G401 (cell line): ENCODE measurements around the gene MUC12. TPM values are rescaled to one million over a fixed set of nuclear protein-coding genes. Genes with fewer than 3 reads are reported as not detected.

Experiments used
- DNase-seq: peaks from one replicate; pipeline ENCODE4 v3.0.0-alpha.2; 2015; ENCODE audit warnings: low spot score
- in situ Hi-C: cut with HindIII; loops from 2 replicates; pipeline ENCODE4 v1.10.0; 2016; ENCODE audit warnings: low sequenced_read_pairs, mixed read lengths
- total RNA-seq: library from RNA; depleted of rRNA; stranded (reverse); fragments of >200 nt; shearing (Covaris generic); gene quantifications from 2 replicates; pipeline ENCODE4 v1.2.3, GENCODE V29; 2014

MUC12 gene
- total RNA-seq, 1 experiment from 2014 or later: not detected

DNA sequence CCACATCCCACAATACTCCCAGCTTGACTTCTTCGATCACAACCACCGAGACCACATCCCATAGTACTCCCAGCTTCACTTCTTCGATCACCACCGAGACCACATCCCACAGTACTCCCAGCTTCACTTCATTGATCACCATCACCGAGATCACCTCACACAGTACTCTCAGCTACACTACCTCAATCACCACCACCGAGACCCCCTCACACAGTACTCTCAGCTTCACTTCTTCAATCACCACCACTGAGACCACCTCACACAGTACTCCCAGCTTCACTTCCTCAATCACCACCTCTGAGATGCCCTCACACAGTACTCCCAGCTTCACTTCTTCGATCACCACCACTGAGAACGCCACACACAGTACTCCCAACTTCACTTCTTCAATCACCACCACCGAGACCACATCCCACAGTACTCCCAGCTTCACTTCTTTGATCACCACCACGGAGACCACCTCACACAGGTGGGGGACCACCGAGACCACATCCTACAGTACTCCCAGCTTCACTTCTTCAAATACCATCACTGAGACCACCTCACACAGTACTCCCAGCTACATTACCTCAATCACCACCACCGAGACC lies 11.4 kb upstream of the MUC12 start:
- in situ Hi-C loops: no loop called here
- no peak for DNase-seq

GRCh38 chr7:100959894-100960293 lies 9.5 kb upstream of the MUC12 start:
- in situ Hi-C loops: no loop called here
- DNase-seq: no peak

DNA sequence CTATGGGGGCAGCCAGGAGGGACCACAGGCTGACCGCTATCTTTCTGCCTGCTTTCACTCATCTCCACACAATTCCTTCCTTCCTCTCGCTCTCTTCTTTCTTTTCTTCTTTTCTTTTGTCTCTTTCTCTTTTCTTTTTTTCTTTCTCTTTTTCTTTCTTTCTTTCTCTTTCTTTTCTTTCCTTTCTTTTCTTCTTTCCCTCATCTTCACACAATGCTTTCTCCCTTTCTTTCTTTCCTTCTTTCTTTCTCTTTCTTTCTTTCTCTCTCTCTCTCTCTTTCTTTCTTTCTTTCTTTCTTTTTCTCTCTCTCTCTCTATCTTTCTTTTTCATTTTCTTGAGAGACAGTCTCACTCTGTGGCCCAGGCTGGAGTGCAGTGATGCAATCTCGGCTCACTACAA lies 6.8 kb upstream of the MUC12 start:
- no peak for DNase-seq
- in situ Hi-C loops: no loop called here

- DNase-seq: no peak
- in situ Hi-C loops: no loop called here
Measured at GRCh38 chr7:100963386-100963785, 6.0 kb upstream of the MUC12 start.

DNA sequence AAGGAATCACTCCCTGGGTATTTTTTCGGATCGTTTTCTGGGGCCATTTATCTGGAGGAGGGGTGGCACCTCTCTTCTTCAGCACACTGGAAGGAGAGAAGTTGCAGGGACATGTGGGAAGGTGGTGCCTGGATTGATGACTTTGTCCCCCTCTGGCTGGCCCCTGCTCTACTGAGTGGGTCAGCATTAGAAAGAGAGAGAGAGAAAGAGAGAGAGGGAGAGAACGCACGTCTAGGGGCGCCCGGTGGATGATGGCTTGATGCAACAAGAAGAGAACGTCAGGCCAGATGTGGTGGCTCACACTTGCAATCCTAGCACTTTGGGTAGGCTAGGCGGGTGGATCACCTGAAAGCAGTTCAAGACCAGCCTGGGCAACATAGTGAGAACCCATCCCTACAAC lies 5.5 kb upstream of the MUC12 start:
- in situ Hi-C loops: no loop called here
- DNase-seq: no peak

GRCh38 chr7:100964630-100965029 lies 4.7 kb upstream of the MUC12 start:
- DNase-seq: no peak
- in situ Hi-C loops: no loop called here

DNA sequence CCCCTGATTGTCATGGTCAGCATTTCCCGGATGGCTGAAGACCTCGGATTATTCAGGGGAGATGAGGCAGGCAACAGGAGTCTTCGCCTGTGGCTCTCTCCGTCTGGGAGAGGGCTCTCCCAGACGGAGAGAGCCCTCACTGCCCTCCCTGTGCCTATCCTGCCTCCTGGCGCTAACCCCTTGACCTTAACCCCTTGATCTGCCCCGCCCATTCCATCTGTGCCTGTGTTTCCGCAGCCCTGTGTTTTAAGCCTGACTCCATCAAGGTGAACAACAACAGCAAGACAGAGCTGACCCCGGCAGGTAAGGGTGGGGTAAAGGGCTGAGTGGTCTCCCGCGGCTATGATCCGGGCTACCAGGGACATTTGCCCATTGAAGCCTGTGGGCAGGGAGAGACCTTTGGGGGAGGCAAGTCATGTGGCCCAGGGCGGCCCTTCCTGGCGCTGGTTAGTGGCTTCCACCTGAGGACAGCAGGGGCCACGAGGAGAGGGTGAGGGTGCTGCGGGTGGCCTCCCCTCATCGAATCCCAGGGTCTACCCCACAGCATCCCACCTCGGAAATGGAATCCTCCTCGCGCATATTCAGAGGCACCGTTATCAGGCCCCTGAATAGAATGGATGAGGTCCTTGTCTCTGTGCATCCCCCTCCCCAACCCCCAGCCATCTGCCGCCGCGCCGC lies 4.2 kb upstream of the MUC12 start:
- no peak for DNase-seq
- in situ Hi-C loops: no loop called here

DNA sequence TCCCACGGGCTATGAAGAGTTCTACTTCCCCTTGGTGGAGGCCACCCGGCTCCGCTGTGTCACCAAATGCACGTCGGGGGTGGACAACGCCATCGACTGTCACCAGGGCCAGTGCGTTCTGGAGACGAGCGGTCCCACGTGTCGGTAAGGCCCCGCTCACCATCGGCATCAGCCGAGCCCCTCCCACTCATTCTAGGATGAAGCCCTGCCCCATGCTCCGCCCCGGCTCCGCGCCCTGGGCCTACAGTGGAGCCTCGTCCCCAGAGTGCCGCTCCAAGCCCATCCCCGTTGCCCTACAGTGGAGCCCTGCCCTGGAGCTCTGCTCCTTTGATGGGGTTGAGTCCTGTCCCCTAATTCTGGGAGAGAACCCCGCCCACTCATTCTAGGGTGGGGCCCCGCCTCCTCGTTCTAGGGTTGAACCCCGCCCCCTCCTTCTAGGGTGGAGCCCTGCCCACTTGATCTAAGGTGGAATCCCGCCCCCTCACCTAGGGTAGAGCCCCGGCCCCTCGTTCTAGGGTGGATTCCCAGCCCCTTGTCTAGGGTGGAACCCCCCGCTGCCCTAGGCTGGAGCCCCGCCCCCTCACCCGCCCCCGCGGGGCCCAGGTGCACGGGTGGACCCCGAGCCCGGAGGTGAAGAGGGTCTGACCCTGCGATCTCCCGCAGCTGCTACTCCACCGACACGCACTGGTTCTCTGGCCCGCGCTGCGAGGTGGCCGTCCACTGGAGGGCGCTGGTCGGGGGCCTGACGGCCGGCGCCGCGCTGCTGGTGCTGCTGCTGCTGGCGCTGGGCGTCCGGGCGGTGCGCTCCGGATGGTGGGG lies 3.4 kb upstream of the MUC12 start:
- in situ Hi-C loops: no loop called here
- DNase-seq: peak; percentile 25

- DNase-seq: no peak
- in situ Hi-C loops: no loop called here
Measured at GRCh38 chr7:100966542-100967291, 2.6 kb upstream of the MUC12 start.

DNA sequence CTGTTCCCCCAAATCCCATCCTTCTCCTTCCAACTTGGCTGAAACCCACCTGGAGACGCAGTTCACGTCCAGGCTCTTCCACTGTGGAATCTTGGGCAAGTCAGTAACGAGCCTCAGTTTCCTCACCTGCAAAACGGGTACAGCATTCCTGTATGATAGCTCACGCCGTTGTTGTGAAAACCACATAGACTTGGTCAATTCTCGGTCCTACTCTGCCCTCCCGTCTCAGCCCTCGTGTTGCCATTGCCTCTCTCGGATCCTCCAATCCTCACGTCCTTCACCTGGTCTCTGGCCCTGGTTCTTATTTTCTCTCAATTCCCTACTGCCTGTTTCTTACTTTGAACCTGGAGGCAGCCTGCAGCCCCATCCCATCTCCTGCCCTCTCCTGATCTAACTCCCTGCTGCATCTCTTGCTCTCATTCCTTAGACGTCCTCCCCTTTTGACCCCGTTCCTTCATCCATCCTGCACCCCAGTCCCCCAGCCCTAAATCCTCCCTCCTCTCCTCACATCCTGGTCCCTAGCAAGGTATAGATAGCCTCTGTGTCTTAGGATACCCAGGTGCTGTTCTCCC lies 2.0 kb upstream of the MUC12 start:
- in situ Hi-C loops: no loop called here
- DNase-seq: no peak

DNA sequence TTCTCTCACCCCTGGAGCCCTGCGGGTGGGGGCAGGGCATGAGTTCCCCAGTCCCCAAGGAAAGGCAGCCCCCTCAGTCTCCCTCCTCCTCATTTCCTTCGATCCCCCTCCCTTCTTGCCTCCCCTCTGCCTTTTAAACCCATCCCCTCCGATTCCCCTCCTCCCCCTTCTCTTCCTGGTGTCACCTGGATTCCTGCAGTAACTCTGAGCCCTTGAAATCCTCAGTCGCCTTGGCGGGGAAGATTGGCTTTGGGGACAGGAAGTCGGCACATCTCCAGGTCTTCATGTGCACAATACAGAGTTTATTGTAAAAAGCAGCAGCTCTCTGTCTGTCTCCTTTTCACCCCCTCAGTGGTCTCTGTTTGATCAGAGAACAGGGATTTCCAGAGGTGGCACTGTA lies 1.3 kb upstream of the MUC12 start:
- in situ Hi-C loops: no loop called here

GRCh38 chr7:100968650-100969049 lies 715 bp upstream of the MUC12 start:
- in situ Hi-C loops: no loop called here
- DNase-seq: no peak

More for the DNA sequence above, 1.3 kb upstream of the MUC12 start:
- DNase-seq: no peak

DNA sequence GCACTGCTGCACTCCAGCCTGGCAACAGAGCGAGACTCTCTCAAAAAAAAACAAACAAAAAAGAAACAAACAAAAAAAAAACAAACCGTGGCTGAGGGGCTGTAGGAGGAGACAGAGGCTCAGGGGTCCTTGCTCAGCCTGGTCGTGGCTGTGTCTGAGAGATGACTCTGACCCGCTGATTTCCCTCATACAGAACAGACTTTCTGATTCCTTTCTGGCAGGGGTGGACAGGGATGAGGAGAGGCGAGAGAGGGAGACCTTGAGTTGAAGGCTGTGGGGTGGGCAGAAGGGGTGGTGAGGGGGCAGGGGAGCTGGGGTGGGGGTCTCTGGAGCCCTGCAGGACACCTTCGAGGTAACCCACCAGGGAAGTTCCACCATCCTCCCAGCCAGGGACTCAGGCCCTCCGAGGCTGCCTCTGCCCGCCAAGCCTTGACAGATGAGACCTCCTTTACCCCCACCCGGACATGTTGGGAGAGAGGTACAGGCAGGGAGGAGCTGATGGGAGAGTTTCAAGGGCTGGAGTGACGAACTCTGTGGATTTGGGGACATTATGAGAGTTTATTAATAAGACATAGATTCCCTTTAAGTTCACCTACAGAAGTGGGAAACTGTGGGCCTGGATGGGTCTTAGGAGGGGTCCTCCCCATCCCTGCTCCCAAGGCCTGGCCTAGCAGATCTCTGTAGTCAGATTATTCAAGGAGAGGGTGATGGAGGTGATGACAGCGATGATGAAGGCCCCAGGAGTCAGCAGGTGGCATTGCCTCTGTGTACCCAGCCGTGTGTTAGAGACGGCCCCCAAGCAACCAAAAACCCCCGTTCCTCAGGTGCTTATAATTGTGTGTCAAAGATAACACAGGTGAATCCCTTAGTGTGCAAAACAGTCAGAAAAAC lies 2.0 kb downstream of the MUC12 start:
- in situ Hi-C loops: no loop called here
- DNase-seq: no peak

DNA sequence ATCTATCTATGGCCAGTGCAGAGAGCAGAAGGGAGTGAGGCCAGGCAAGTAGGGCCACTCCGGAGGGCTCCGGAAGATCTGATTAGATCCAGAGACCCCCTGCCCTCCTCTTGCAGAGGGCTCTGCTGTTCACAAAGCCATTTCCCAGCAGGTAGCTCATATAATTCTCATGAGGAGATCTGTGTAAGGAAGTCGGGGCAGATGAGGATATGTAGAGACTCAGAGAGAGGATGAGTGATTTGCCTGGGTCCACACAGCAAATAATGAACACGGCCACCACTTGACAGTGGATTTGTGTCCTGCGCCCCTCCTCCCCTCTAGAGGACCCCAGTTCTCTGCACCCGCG lies 2.6 kb downstream of the MUC12 start:
- in situ Hi-C loops: no loop called here
- no peak for DNase-seq

DNA sequence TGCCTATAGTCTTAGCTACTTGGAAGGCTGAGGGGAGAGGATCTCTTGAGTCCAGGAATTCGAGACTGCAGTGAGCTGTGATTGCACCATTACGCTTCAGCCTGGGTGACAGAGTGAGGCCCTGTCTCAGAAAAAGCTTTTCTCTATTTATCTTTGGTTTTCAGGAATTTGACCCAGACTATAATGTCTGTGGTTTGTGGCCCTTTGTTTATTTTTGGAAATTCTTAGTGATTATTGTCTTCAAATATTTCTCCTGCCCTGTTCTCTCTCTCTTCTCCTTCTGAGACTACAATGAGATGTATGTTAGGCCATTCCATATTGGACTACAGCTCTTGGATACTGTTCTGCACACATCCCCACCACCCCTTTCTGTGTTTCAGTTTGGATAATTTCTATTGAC lies 4.7 kb downstream of the MUC12 start:
- DNase-seq: no peak
- in situ Hi-C loops: no loop called here

GRCh38 chr7:100975371-100975821 lies 6.0 kb downstream of the MUC12 start:
- in situ Hi-C loops: no loop called here
- DNase-seq: no peak

GRCh38 chr7:100978300-100978699 lies 8.9 kb downstream of the MUC12 start:
- no peak for DNase-seq
- in situ Hi-C loops: no loop called here

DNA sequence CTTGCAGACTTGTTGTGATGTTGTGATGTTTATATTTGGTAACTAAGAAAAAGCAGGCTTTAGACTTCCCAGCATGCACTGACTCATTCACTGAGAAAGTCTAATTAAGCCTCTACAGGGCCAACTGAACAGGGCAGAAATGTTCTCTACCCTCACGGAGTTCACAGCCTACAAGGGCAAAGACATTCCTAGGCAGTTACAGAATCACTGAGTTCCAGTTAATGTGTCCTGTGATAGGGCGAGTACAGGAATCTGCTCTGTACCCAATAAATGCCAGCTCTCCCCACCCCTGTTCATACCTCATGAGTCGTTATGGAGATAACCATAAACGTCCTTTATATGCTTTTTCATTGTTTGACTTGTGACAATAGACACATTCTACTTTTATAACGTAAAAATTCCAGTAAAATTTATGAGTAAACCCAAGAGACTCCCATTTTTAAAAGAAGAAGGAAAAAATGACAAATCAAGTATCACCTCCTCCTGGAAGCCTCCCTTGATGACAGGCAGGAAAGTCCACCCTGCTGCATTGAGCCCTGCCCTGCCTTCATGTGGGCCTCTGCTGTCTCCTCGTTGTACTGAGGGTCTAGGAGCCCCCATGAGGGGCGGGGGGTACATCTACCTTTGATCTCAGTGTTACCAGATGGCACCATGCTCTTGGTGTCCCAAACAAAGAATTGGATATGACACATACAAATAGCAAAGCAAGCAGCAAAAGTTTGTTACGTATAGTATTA lies 14.3 kb downstream of the MUC12 start:
- in situ Hi-C loops: no loop called here
- DNase-seq: no peak
